Trophoblast cell (in vitro differentiated cells and primary cell): Measurements from ENCODE around the gene IL4I1.

ENCODE experiments used
- DNase-seq, 2 donors: peaks; one replicate each; pipeline ENCODE4 v3.0.0-alpha.2; 2016
- H2AFZ ChIP-seq: 2 replicates; pipeline ENCODE4 v1.6.1; 2013; ENCODE audit warnings: low read length, moderate library complexity, mild to moderate bottlenecking; ENCODE audit not compliant: insufficient read depth, poor library complexity
- H2AK5ac ChIP-seq: 2 replicates; pipeline ENCODE4 v1.6.1; 2013; ENCODE audit warnings: mild to moderate bottlenecking, low read length
- H2BK120ac ChIP-seq: 2 replicates; pipeline ENCODE4 v1.6.1; 2013; ENCODE audit warnings: low read length, mild to moderate bottlenecking, moderate library complexity; ENCODE audit not compliant: insufficient read depth, poor library complexity
- H2BK12ac ChIP-seq: 2 replicates; pipeline ENCODE4 v1.6.1; 2013; ENCODE audit warnings: mild to moderate bottlenecking, low read length, moderate library complexity
- H2BK5ac ChIP-seq: 2 replicates; pipeline ENCODE4 v1.6.1; 2013; ENCODE audit warnings: low read length, low read depth, moderate library complexity, mild to moderate bottlenecking; ENCODE audit not compliant: poor library complexity
- H3K14ac ChIP-seq: 2 replicates; pipeline ENCODE4 v1.6.1; 2013; ENCODE audit warnings: mild to moderate bottlenecking, low read length
- H3K18ac ChIP-seq: 2 replicates; pipeline ENCODE4 v1.6.1; 2013; ENCODE audit warnings: mild to moderate bottlenecking, low read length
- H3K23ac ChIP-seq: 2 replicates; pipeline ENCODE4 v1.6.1; 2013; ENCODE audit warnings: low read length
- H3K27ac ChIP-seq: 2 replicates; pipeline ENCODE4 v1.5.1; 2013; ENCODE audit warnings: low read depth, mild to moderate bottlenecking, inconsistent platforms, low read length, moderate library complexity
- H3K27me3 ChIP-seq: 2 replicates; pipeline ENCODE4 v1.6.1; 2013; ENCODE audit warnings: inconsistent platforms, mild to moderate bottlenecking, low read length, moderate library complexity; ENCODE audit not compliant: insufficient read depth
- H3K36me3 ChIP-seq, 2 experiments: 1 replicate in 1 of 2; 2 replicates in 1 of 2; pipeline ENCODE4 v1.6.1; 2013; ENCODE audit warnings: low read length in 2 of 2, mild to moderate bottlenecking in 2 of 2, moderate library complexity in 1 of 2; ENCODE audit not compliant: insufficient read depth in 2 of 2, control insufficient read depth in 1 of 2
- H3K4ac ChIP-seq: 2 replicates; pipeline ENCODE4 v1.6.1; 2013; ENCODE audit warnings: low read depth, mild to moderate bottlenecking, low read length, moderate library complexity
- H3K4me1 ChIP-seq, 2 experiments: 1 replicate in 1 of 2; 2 replicates in 1 of 2; pipeline ENCODE4 v1.6.1; 2013; ENCODE audit warnings: low read length in 2 of 2, mild to moderate bottlenecking in 2 of 2, moderate library complexity in 1 of 2; ENCODE audit not compliant: insufficient read depth in 2 of 2, control insufficient read depth in 1 of 2
- H3K4me2 ChIP-seq: 2 replicates; pipeline ENCODE4 v1.6.1; 2013; ENCODE audit warnings: inconsistent platforms, mild to moderate bottlenecking, low read length, moderate library complexity
- H3K4me3 ChIP-seq: 2 replicates; pipeline ENCODE4 v1.5.1; 2013; ENCODE audit warnings: mild to moderate bottlenecking, low read depth, low read length, inconsistent platforms
- H3K79me1 ChIP-seq: one replicate; pipeline ENCODE4 v1.6.1; 2013; ENCODE audit warnings: low read length
- H3K79me2 ChIP-seq: 2 replicates; pipeline ENCODE4 v1.6.1; 2013; ENCODE audit warnings: low read length, mild to moderate bottlenecking; ENCODE audit not compliant: control insufficient read depth, insufficient read depth, poor library complexity
- H3K9ac ChIP-seq: 2 replicates; pipeline ENCODE4 v1.6.1; 2013; ENCODE audit warnings: mild to moderate bottlenecking, low read length
- H3K9me3 ChIP-seq: 2 replicates; pipeline ENCODE4 v1.6.1; 2013; ENCODE audit warnings: low read depth, mild to moderate bottlenecking, control low read depth, inconsistent platforms, low read length; ENCODE audit not compliant: insufficient read depth
- H4K12ac ChIP-seq: 2 replicates; pipeline ENCODE4 v1.6.1; 2013; ENCODE audit warnings: low read depth, mild to moderate bottlenecking, low read length, moderate library complexity
- H4K8ac ChIP-seq: 2 replicates; pipeline ENCODE4 v1.6.1; 2013; ENCODE audit warnings: low read depth, mild to moderate bottlenecking, low read length, moderate library complexity
- H4K91ac ChIP-seq: one replicate; pipeline ENCODE4 v1.6.1; 2013; ENCODE audit warnings: low read depth, mild to moderate bottlenecking, low read length, moderate library complexity
- WGBS: extraction: QIAGEN DNeasy Blood & Tissue Kit; methylation state at CpG from one replicate; pipeline ENCODE4 v1.1.7; 2013; ENCODE audit warnings: missing lambda C conversion rate; ENCODE audit not compliant: insufficient read length, insufficient coverage; ENCODE audit errors: extremely low coverage; 5-methylcytosine and 5-hydroxymethylcytosine counted together

The IL4I1 gene

DNA sequence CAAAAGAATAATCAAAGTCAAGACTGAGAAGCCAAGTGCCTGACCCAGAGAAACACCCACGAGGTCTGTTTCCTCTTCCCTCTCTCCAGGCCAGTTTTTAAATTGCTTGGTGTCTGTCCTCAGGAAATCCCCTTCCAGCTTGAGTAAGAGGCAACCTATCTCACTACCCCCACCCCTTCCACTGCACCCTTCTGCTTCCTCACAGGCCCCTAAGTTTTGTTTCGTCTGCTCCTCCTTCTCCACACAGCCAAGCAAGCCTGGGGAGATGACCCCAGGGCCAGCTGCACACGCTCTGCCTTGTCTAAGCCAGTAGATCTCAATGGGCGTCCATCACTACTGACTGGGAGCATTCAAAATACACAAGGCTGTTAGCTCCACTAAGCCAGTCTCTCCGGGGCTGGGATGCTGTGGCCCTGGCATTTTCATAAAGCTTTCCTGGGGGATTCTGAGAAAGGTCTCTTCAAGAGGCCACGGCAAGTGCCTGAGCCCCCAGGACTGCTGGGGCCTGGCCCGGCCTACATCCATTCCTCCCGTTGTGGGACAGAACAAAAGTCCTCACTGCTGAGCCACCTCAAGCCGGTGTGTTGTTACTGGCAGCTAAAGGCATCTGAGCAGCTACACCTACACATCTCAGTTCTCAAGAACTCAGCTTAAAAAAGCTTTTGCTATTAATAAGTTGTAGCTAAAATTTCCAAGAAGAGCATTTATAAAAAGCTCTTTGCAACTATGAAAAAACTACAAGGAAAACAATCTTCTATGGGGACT lies 14.9 kb upstream of the IL4I1 start:
- no peak overlapping the region for H4K8ac ChIP-seq
- H2AFZ ChIP-seq: no peak overlapping the region
- peak in 1 of 2 donors; percentile 22 for DNase-seq

GRCh38 chr19:49910179-49910578 lies 13.5 kb upstream of the IL4I1 start:
- no peak overlapping the region for H3K4me2 ChIP-seq
- no peak overlapping the region for H2BK5ac ChIP-seq
- no peak overlapping the region for H3K27ac ChIP-seq
- no peak for DNase-seq
- no peak overlapping the region for H3K23ac ChIP-seq
- no peak overlapping the region for H3K9ac ChIP-seq
- H4K91ac ChIP-seq: no peak overlapping the region
- WGBS: no CpG with 5 or more reads among the region's 5 CpGs
- H3K27me3 ChIP-seq: no peaks in the 10 kb centered on the region
- peaks cover 6% of the 10 kb centered on the region for H3K9me3 ChIP-seq
- H3K4ac ChIP-seq: no peak overlapping the region
- no peak overlapping the region for H3K4me3 ChIP-seq
- no peaks in the 10 kb centered on the region for H3K79me2 ChIP-seq
- peaks cover 58 to 65% of the 10 kb centered on the region in 2 experiments for H3K36me3 ChIP-seq
- H3K18ac ChIP-seq: no peak overlapping the region
- H2BK12ac ChIP-seq: no peak overlapping the region
- H3K14ac ChIP-seq: no peak overlapping the region
- no peak overlapping the region for H4K12ac ChIP-seq
- H2BK120ac ChIP-seq: no peak overlapping the region
- H3K4me1 ChIP-seq: no peaks in the 10 kb centered on the region
- H2AK5ac ChIP-seq: no peak overlapping the region
- H2AFZ ChIP-seq: no peak overlapping the region
- no peak overlapping the region for H4K8ac ChIP-seq
- no peaks in the 10 kb centered on the region for H3K79me1 ChIP-seq

More for the DNA sequence above, 14.9 kb upstream of the IL4I1 start:
- H3K27ac ChIP-seq: no peak overlapping the region
- H3K4me1 ChIP-seq: no peaks in the 10 kb centered on the region
- H2BK5ac ChIP-seq: no peak overlapping the region
- H3K4me2 ChIP-seq: no peak overlapping the region
- no peak overlapping the region for H3K18ac ChIP-seq
- no peaks in the 10 kb centered on the region for H3K79me2 ChIP-seq
- no CpG with 5 or more reads among the region's 9 CpGs for WGBS
- no peak overlapping the region for H4K91ac ChIP-seq
- H3K36me3 ChIP-seq: peaks cover 66 to 72% of the 10 kb centered on the region in 2 experiments
- no peak overlapping the region for H3K4me3 ChIP-seq
- H3K9ac ChIP-seq: no peak overlapping the region
- no peak overlapping the region for H4K12ac ChIP-seq
- no peaks in the 10 kb centered on the region for H3K27me3 ChIP-seq
- H3K14ac ChIP-seq: no peak overlapping the region
- no peaks in the 10 kb centered on the region for H3K79me1 ChIP-seq
- no peak overlapping the region for H2BK12ac ChIP-seq
- no peak overlapping the region for H2BK120ac ChIP-seq
- no peak overlapping the region for H2AK5ac ChIP-seq
- H3K9me3 ChIP-seq: peaks cover 4% of the 10 kb centered on the region
- H3K23ac ChIP-seq: no peak overlapping the region
- no peak overlapping the region for H3K4ac ChIP-seq

DNA sequence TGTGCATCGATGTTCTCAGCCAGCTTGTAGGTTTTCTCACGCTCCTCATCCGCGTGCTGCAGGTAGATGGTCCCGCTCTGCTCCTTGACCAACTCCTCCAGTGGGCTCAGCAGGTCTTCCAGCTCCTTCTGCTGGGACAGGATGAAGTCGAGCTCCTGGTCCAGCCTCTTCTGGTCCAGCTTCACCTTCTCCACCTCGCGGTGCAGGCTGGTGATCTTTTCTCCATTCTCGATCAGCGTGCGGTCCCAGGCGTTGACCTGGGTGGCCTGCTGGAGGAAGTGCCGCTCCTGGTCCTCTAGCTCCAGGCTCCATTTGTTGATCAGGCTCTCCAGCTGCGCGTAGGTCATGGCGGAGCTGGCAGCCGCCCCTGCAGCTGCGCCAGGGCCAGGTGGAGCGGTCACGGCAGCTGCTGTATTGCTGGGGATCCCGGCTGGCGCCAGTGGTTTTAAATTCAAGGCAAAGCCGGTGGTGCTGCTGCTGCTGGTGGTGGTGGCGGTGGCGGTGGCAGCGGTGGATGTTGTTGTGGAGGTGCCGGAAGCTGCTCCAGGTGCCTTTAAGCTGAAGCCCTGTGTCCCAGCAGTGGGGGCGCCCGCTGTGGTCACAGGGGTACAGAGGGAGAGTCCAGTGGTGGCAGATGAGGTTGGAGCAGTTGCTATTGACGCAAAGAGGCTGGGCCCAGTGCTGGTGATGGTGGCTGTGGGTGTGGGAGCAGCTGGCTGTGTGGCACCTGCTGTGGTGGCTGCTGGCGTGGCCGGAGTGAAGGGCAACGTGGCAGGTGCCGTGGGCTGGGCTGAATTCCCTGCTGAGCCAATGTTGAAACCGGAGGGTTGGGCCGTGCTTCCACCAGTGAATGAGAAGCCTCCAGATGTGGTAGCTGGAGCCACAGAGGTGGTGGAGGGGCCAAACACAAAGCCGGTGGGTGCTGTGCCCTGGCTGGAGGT lies 12.1 kb upstream of the IL4I1 start:
- no peaks in the 10 kb centered on the region for H3K27me3 ChIP-seq
- H3K27ac ChIP-seq: no peak overlapping the region
- no peak overlapping the region for H3K4me3 ChIP-seq
- no peak overlapping the region for H3K23ac ChIP-seq
- no peak overlapping the region for H2AFZ ChIP-seq
- no peak for DNase-seq
- H3K14ac ChIP-seq: no peak overlapping the region
- no CpG with 5 or more reads among the region's 37 CpGs for WGBS
- no peak overlapping the region for H3K4me2 ChIP-seq
- H3K4ac ChIP-seq: no peak overlapping the region
- no peak overlapping the region for H4K8ac ChIP-seq
- H3K79me1 ChIP-seq: no peaks in the 10 kb centered on the region
- no peak overlapping the region for H2BK12ac ChIP-seq
- no peak overlapping the region for H4K12ac ChIP-seq
- H3K18ac ChIP-seq: no peak overlapping the region
- H3K9ac ChIP-seq: no peak overlapping the region
- H4K91ac ChIP-seq: no peak overlapping the region
- no peak overlapping the region for H2BK5ac ChIP-seq
- H3K79me2 ChIP-seq: no peaks in the 10 kb centered on the region
- no peaks in the 10 kb centered on the region for H3K4me1 ChIP-seq
- no peak overlapping the region for H2AK5ac ChIP-seq
- H2BK120ac ChIP-seq: no peak overlapping the region
- peaks cover 6% of the 10 kb centered on the region for H3K9me3 ChIP-seq
- peaks cover 51 to 55% of the 10 kb centered on the region in 2 experiments for H3K36me3 ChIP-seq

DNA sequence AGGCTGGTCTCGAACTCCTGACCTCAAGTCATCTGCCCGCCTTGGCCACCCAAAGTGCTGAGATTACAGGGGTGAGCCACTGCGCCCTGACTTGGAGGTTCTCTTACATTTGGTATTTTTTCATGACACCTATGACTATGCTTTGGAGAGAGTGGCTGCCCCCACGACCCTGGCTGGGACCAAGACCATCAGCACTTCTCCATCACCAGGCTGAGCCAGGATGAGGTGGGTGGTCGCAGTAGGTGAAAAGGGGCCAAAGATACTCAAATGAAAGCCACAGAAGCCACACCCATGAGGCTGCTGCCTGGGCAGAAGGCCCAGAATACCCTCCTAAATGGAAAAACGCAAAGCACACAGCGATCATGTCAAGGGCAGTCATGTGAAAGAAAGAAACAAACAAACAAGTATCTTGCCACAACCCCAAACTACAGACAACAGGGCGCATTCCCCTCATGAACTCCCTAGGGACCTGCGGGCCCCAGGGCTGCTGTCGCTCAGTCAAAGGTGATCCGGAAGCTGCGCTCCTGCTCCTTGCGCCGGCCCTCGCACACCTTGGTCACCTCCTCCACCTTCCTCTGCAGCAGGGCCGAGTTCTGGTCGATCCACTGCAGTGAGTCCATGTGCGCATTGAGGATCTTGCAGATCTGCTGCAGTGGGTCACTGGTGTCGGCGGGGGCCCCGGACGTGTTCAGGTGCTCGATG lies 11.2 kb upstream of the IL4I1 start:
- Histone ChIP-seq H2BK12ac (no peak overlapping the region), H3K14ac (no peak overlapping the region), H3K9me3 (peaks cover 6% of the 10 kb centered on the region), H3K4ac (no peak overlapping the region), H3K4me3 (no peak overlapping the region), H2AFZ (no peak overlapping the region), H4K12ac (no peak overlapping the region), H3K27me3 (no peaks in the 10 kb centered on the region), H3K9ac (no peak overlapping the region), H3K27ac (no peak overlapping the region), H3K79me1 (no peaks in the 10 kb centered on the region), H3K23ac (no peak overlapping the region), H3K36me3 (peaks cover 43 to 48% of the 10 kb centered on the region in 2 experiments), H4K8ac (no peak overlapping the region), H3K4me1 (no peaks in the 10 kb centered on the region), H4K91ac (no peak overlapping the region), H3K79me2 (no peaks in the 10 kb centered on the region), H3K4me2 (no peak overlapping the region), H2BK5ac (no peak overlapping the region), H2AK5ac (no peak overlapping the region), H3K18ac (no peak overlapping the region), H2BK120ac (no peak overlapping the region)
- no CpG with 5 or more reads among the region's 23 CpGs for WGBS
- no peak for DNase-seq
